ENCODE measurements around the gene HAAO. TPM values are rescaled to one million over a fixed set of nuclear protein-coding genes. Genes with fewer than 3 reads are reported as not detected.

HAAO gene
- total and polyA plus RNA-seq, 2 of the 13 experiments (the other 11 are each of a cell fraction or from before 2014, with no cell fraction given), result 36.1 to 42.7 TPM

DNA sequence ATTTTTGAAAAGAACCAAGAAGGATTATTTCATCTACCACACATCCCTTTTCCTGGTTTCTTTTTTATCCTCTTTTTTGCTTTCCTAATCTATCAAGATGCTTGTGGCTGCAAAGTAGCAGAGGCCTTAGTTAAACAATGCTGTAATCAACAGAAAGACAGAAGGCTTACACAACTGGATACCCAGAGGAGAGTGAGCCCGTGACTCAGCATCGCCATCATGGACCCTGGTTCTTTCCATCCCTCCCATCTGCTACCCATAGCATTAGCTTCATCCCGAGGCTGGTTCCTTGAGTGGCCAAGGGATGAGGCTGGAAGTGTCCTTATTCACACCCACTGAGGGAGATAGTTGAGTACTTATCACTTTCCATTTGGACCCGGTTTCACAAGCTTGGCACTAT, 7.5 kb upstream of the HAAO start:
- in situ Hi-C loops (cut with HindIII; ENCODE audit: extremely low pct_ligation_motif_present, low pct_unique_long_range_greater_than_20kb), result no loop called here
- TF ChIP-seq RFXAP (CRISPR knock-in tag; IDR thresholded peaks at IDR 0.05; ENCODE audit: borderline replicate concordance), result no peak
- TF ChIP-seq AGO2 (optimal IDR thresholded peaks at IDR 0.05; ENCODE audit: low read depth, low read length), result peak; percentile 25
- TF ChIP-seq JUND (CRISPR knock-in tag; IDR thresholded peaks at IDR 0.05), result 0 out of 2 replicates have a peak, but pooled peaks have one; percentile 11
- no peak for TF ChIP-seq BCL3 (CRISPR knock-in tag; IDR thresholded peaks at IDR 0.05)
- TF ChIP-seq, protein P1, sequence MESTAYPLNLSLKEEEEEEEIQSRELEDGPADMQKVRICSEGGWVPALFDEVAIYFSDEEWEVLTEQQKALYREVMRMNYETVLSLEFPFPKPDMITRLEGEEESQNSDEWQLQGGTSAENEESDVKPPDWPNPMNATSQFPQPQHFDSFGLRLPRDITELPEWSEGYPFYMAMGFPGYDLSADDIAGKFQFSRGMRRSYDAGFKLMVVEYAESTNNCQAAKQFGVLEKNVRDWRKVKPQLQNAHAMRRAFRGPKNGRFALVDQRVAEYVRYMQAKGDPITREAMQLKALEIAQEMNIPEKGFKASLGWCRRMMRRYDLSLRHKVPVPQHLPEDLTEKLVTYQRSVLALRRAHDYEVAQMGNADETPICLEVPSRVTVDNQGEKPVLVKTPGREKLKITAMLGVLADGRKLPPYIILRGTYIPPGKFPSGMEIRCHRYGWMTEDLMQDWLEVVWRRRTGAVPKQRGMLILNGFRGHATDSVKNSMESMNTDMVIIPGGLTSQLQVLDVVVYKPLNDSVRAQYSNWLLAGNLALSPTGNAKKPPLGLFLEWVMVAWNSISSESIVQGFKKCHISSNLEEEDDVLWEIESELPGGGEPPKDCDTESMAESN (CRISPR knock-in tag; conservative IDR thresholded peaks at IDR 0.05), result no peak
- TF ChIP-seq FOSL2 (CRISPR knock-in tag; IDR thresholded peaks at IDR 0.05), result peak; percentile 58
- 0 out of 2 replicates have a peak, but pooled peaks have one; percentile 30 for TF ChIP-seq SSRP1 (CRISPR knock-in tag; IDR thresholded peaks at IDR 0.05)
- TF ChIP-seq ZNF530 (CRISPR knock-in tag; IDR thresholded peaks at IDR 0.05; ENCODE audit: low read depth), result no peak
- TF ChIP-seq ZNF678 (CRISPR knock-in tag; IDR thresholded peaks at IDR 0.05), result no peak
- TF ChIP-seq ZNF878 (CRISPR knock-in tag; IDR thresholded peaks at IDR 0.05), result 0 out of 2 replicates have a peak, but pooled peaks have one; percentile 34
- TF ChIP-seq HMGXB4 (CRISPR knock-in tag; IDR thresholded peaks at IDR 0.05; ENCODE audit: borderline replicate concordance in 1 of 2, low read depth in 1 of 2), result no peak
- no peak for TF ChIP-seq MZF1 (CRISPR knock-in tag; IDR thresholded peaks at IDR 0.05; ENCODE audit: borderline replicate concordance)
- no peak for TF ChIP-seq CREM (IDR thresholded peaks at IDR 0.05)
- no peak for TF ChIP-seq CREM (CRISPR knock-in tag; IDR thresholded peaks at IDR 0.05)
- TF ChIP-seq KDM4B (CRISPR knock-in tag; IDR thresholded peaks at IDR 0.05), result no peak
- peak; percentile 24; the same call in 1 of the 2 replicates for TF ChIP-seq NR2C2 (CRISPR knock-in tag; IDR thresholded peaks at IDR 0.05; ENCODE audit: borderline replicate concordance)
- no peak for TF ChIP-seq ZFP41 (CRISPR knock-in tag; IDR thresholded peaks at IDR 0.05; ENCODE audit: borderline replicate concordance)
- TF ChIP-seq, protein P2, sequence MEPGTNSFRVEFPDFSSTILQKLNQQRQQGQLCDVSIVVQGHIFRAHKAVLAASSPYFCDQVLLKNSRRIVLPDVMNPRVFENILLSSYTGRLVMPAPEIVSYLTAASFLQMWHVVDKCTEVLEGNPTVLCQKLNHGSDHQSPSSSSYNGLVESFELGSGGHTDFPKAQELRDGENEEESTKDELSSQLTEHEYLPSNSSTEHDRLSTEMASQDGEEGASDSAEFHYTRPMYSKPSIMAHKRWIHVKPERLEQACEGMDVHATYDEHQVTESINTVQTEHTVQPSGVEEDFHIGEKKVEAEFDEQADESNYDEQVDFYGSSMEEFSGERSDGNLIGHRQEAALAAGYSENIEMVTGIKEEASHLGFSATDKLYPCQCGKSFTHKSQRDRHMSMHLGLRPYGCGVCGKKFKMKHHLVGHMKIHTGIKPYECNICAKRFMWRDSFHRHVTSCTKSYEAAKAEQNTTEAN (CRISPR knock-in tag; conservative IDR thresholded peaks at IDR 0.05), result no peak
- TF ChIP-seq MAFK (conservative IDR thresholded peaks at IDR 0.05 in 1 of 2, IDR thresholded peaks at IDR 0.05 in 1 of 2; ENCODE audit: low read length in 2 of 2), result 0 out of 4 replicates have a peak, but pooled peaks of 1 of the 2 experiments have one; percentile 9
- TF ChIP-seq SNAI1 (CRISPR knock-in tag; IDR thresholded peaks at IDR 0.05; ENCODE audit: borderline replicate concordance), result no peak

More for the DNA sequence above, 7.5 kb upstream of the HAAO start:
- H3K9me3 ChIP-seq (ENCODE audit: low read length), result no peaks in the 10 kb centered on the region
- H3K36me3 ChIP-seq (replicated peaks in 1 of 2; ENCODE audit: control insufficient read depth in 1 of 2, insufficient read depth in 2 of 2, low read length in 2 of 2), result peaks cover 3% of the 10 kb centered on the region in 2 experiments; a peak in 1 of 5 replicates
- H3K79me2 ChIP-seq (ENCODE audit: insufficient read depth, low read length), result peaks cover 14% of the 10 kb centered on the region
- H3K27ac ChIP-seq (ENCODE audit: extremely low read length, insufficient read depth, low read length), result no peak overlapping the region
- no peaks in the 10 kb centered on the region for H3K27me3 ChIP-seq (ENCODE audit: control insufficient read depth in 1 of 2, insufficient read depth in 2 of 2, low read length in 2 of 2)
- H3K4me3 ChIP-seq (replicated peaks in 1 of 3; ENCODE audit: insufficient read depth in 1 of 3, low read depth in 2 of 3, low read length in 3 of 3), result no peak overlapping the region
- no peak overlapping the region for H2AFZ ChIP-seq (ENCODE audit: low read length)
- intact Hi-C loops (cut with micrococcal nuclease; ENCODE audit: unreplicated experiment), result no loop called here
- H4K20me1 ChIP-seq (ENCODE audit: insufficient read depth, low read length), result no peaks in the 10 kb centered on the region
- DNase-seq (ENCODE audit: low spot score), result no peak
- peaks cover 31% of the 10 kb centered on the region for H3K4me1 ChIP-seq (ENCODE audit: insufficient read depth, low read length)
- CTCF ChIA-PET (ENCODE audit: low intra/inter-chr PET ratio, low total read pairs), result no interaction called here
- FAIRE-seq, result peak; percentile 15
- POLR2A ChIA-PET, result interaction anchor here (2.1 to 2.9 kb wide), 3 partner anchors 8 to 12 kb away, joined by 14 to 40 read pairs (median 27); partner anchors contain the start of gene HAAO
- WGBS (ENCODE audit: low lambda C conversion rate), result 68% methylated on average over 4 of the region's 4 CpGs
- BruUV-seq (replicated peaks), result no TSS peak
- ATAC-seq, result peak; percentile 11
- no peak overlapping the region for H3K4me2 ChIP-seq (ENCODE audit: low read depth, low read length)
- no peak overlapping the region for H3K9ac ChIP-seq (ENCODE audit: insufficient read depth, low read depth, low read length)
